LNCAP (cell line): ENCODE data around the gene SIPA1L3.

Source experiments
- CTCF ChIP-seq: fragments of 450-650 bp; IDR thresholded peaks from 2 replicates; pipeline ENCODE4 v1.5.1; 2017; ENCODE audit warnings: mild to moderate bottlenecking

The SIPA1L3 gene

GRCh38 chr19:37973666-37974065 lies 66.7 kb downstream of the SIPA1L3 start:
- no peak for TF ChIP-seq CTCF

- no peak for TF ChIP-seq CTCF
These were observed 68.1 kb downstream of the SIPA1L3 start for GRCh38 chr19:37975071-37975470.

- no peak for TF ChIP-seq CTCF
These were observed 68.8 kb downstream of the SIPA1L3 start for GRCh38 chr19:37975596-37976515.

GRCh38 chr19:37977391-37977790 lies 70.4 kb downstream of the SIPA1L3 start:
- TF ChIP-seq CTCF, result no peak

- TF ChIP-seq CTCF, result no peak
These were observed 71.0 kb downstream of the SIPA1L3 start for GRCh38 chr19:37977992-37978391.

- no peak for TF ChIP-seq CTCF
These were observed 72.6 kb downstream of the SIPA1L3 start for GRCh38 chr19:37979547-37980082.

GRCh38 chr19:37980419-37981170 lies 73.6 kb downstream of the SIPA1L3 start:
- no peak for TF ChIP-seq CTCF
